NCI-H1048 (cell line): Measurements from ENCODE around the gene CMTR1.
"Not testable (repeated sequence)": the region's sequence is repeated elsewhere in the genome, so short reads cannot be mapped to it uniquely, and the experiment has no call there.

Source experiments
- DNase-seq: peaks from one replicate; lab custom pipeline; 2025; lab: John Stamatoyannopoulos, UW

The CMTR1 gene

GRCh38 chr6:37433657-37434271 lies 743 bp downstream of the CMTR1 start:
- DNase-seq = no peak

- no peak for DNase-seq
Measured at GRCh38 chr6:37435373-37435772, 2.4 kb downstream of the CMTR1 start.

GRCh38 chr6:37435816-37436215 lies 2.8 kb downstream of the CMTR1 start:
- no peak for DNase-seq

- no peak for DNase-seq
Measured at GRCh38 chr6:37438930-37439329, 5.9 kb downstream of the CMTR1 start.

- DNase-seq = no peak
Measured at GRCh38 chr6:37441651-37442050, 8.6 kb downstream of the CMTR1 start.

GRCh38 chr6:37442416-37443215 lies 9.6 kb downstream of the CMTR1 start:
- no peak for DNase-seq

- DNase-seq = not testable (repeated sequence)
Measured at GRCh38 chr6:37443216-37443542, 10.2 kb downstream of the CMTR1 start.

GRCh38 chr6:37449984-37450383 lies 17.0 kb downstream of the CMTR1 start:
- no peak for DNase-seq

GRCh38 chr6:37451441-37452193 lies 18.6 kb downstream of the CMTR1 start:
- no peak for DNase-seq

- DNase-seq = no peak
Measured at GRCh38 chr6:37452522-37452921, 19.5 kb downstream of the CMTR1 start.

GRCh38 chr6:37454420-37455140 lies 21.6 kb downstream of the CMTR1 start:
- no peak for DNase-seq

GRCh38 chr6:37456126-37456525 lies 23.1 kb downstream of the CMTR1 start:
- no peak for DNase-seq

GRCh38 chr6:37456816-37457560 lies 24.0 kb downstream of the CMTR1 start:
- DNase-seq = no peak

GRCh38 chr6:37459981-37460800 lies 27.2 kb downstream of the CMTR1 start:
- no peak for DNase-seq

- no peak for DNase-seq
Measured at GRCh38 chr6:37460805-37461204, 27.8 kb downstream of the CMTR1 start.

- no peak for DNase-seq
Measured at GRCh38 chr6:37463110-37463509, 30.1 kb downstream of the CMTR1 start.

GRCh38 chr6:37467718-37468117 lies 34.7 kb downstream of the CMTR1 start:
- no peak for DNase-seq

- no peak for DNase-seq
Measured at GRCh38 chr6:37473364-37474095, 40.5 kb downstream of the CMTR1 start.

- no peak for DNase-seq
Measured at GRCh38 chr6:37474316-37474715, 41.3 kb downstream of the CMTR1 start.

GRCh38 chr6:37477191-37477590 lies 44.2 kb downstream of the CMTR1 start:
- DNase-seq = no peak
